ENCODE measurements around the gene ARRDC3.

Gene ARRDC3

GRCh38 chr5:91419136-91419535, 36.0 kb upstream of the ARRDC3 start:
- H3K36me3 ChIP-seq (ENCODE audit: insufficient read depth, low read length): no peaks in the 10 kb centered on the region
- no peaks in the 10 kb centered on the region for H3K79me2 ChIP-seq (ENCODE audit: insufficient read depth, low read length)
- no peak overlapping the region for H3K9ac ChIP-seq (ENCODE audit: low read length)
- H3K9me3 ChIP-seq (ENCODE audit: low read length): no peaks in the 10 kb centered on the region
- no peak overlapping the region for H2AFZ ChIP-seq (ENCODE audit: low read length)
- no peaks in the 10 kb centered on the region for H3K4me1 ChIP-seq (ENCODE audit: insufficient read depth, low read length, severe bottlenecking)
- H3K9me2 ChIP-seq (ENCODE audit: low read depth, low read length): no peaks in the 10 kb centered on the region
- no peaks in the 10 kb centered on the region for H3K27me3 ChIP-seq (ENCODE audit: insufficient read depth, low read length)
- TF ChIP-seq EZH2 (IDR thresholded peaks at IDR 0.05; ENCODE audit: borderline replicate concordance, low read length) (no peak), CTCF (IDR thresholded peaks at IDR 0.05; ENCODE audit: low read length) (no peak)
- H4K20me1 ChIP-seq (ENCODE audit: insufficient read depth, low read length): no peaks in the 10 kb centered on the region
- H3F3A ChIP-seq (ENCODE audit: insufficient read depth, low read length): no peaks in the 10 kb centered on the region
- H3K27ac ChIP-seq (ENCODE audit: low read depth, low read length, poor library complexity, severe bottlenecking): no peak overlapping the region
- H3K4me3 ChIP-seq (ENCODE audit: low read depth, low read length, poor library complexity, severe bottlenecking): no peak overlapping the region
- H3K4me2 ChIP-seq (ENCODE audit: low read length): no peak overlapping the region

- no peaks in the 10 kb centered on the region for H3K9me3 ChIP-seq (ENCODE audit: low read length)
- no peak overlapping the region for H3K4me3 ChIP-seq (ENCODE audit: low read depth, low read length, poor library complexity, severe bottlenecking)
- no peaks in the 10 kb centered on the region for H3K9me2 ChIP-seq (ENCODE audit: low read depth, low read length)
- H2AFZ ChIP-seq (ENCODE audit: low read length): no peak overlapping the region
- no peaks in the 10 kb centered on the region for H3K36me3 ChIP-seq (ENCODE audit: insufficient read depth, low read length)
- no peak overlapping the region for H3K4me2 ChIP-seq (ENCODE audit: low read length)
- no peaks in the 10 kb centered on the region for H3K4me1 ChIP-seq (ENCODE audit: insufficient read depth, low read length, severe bottlenecking)
- no peaks in the 10 kb centered on the region for H4K20me1 ChIP-seq (ENCODE audit: insufficient read depth, low read length)
- no peaks in the 10 kb centered on the region for H3K79me2 ChIP-seq (ENCODE audit: insufficient read depth, low read length)
- no peak overlapping the region for H3K9ac ChIP-seq (ENCODE audit: low read length)
- no peak overlapping the region for H3K27ac ChIP-seq (ENCODE audit: low read depth, low read length, poor library complexity, severe bottlenecking)
- no peaks in the 10 kb centered on the region for H3K27me3 ChIP-seq (ENCODE audit: insufficient read depth, low read length)
- TF ChIP-seq CTCF (IDR thresholded peaks at IDR 0.05; ENCODE audit: low read length): no peak
- no peak for TF ChIP-seq EZH2 (IDR thresholded peaks at IDR 0.05; ENCODE audit: borderline replicate concordance, low read length)
- H3F3A ChIP-seq (ENCODE audit: insufficient read depth, low read length): no peaks in the 10 kb centered on the region
Measured at GRCh38 chr5:91418158-91418557, 35.0 kb upstream of the ARRDC3 start.

- no peaks in the 10 kb centered on the region for H3K9me3 ChIP-seq (ENCODE audit: low read length)
- H3K9me2 ChIP-seq (ENCODE audit: low read depth, low read length): no peaks in the 10 kb centered on the region
- no peak overlapping the region for H2AFZ ChIP-seq (ENCODE audit: low read length)
- H3K27ac ChIP-seq (ENCODE audit: low read depth, low read length, poor library complexity, severe bottlenecking): no peak overlapping the region
- TF ChIP-seq CTCF (IDR thresholded peaks at IDR 0.05; ENCODE audit: low read length): no peak
- no peak for TF ChIP-seq EZH2 (IDR thresholded peaks at IDR 0.05; ENCODE audit: borderline replicate concordance, low read length)
- no peaks in the 10 kb centered on the region for H3K79me2 ChIP-seq (ENCODE audit: insufficient read depth, low read length)
- no peaks in the 10 kb centered on the region for H3K27me3 ChIP-seq (ENCODE audit: insufficient read depth, low read length)
- H3F3A ChIP-seq (ENCODE audit: insufficient read depth, low read length): no peaks in the 10 kb centered on the region
- H3K4me3 ChIP-seq (ENCODE audit: low read depth, low read length, poor library complexity, severe bottlenecking): no peak overlapping the region
- H4K20me1 ChIP-seq (ENCODE audit: insufficient read depth, low read length): no peaks in the 10 kb centered on the region
- no peak overlapping the region for H3K9ac ChIP-seq (ENCODE audit: low read length)
- no peak overlapping the region for H3K4me2 ChIP-seq (ENCODE audit: low read length)
- H3K36me3 ChIP-seq (ENCODE audit: insufficient read depth, low read length): no peaks in the 10 kb centered on the region
- no peaks in the 10 kb centered on the region for H3K4me1 ChIP-seq (ENCODE audit: insufficient read depth, low read length, severe bottlenecking)
Measured at GRCh38 chr5:91417219-91417618, 34.1 kb upstream of the ARRDC3 start.
